IPS-18a (cell line): ENCODE data around the gene HOXA4.

Experiments used
- H3K27ac ChIP-seq: one replicate; pipeline ENCODE4 v1.5.1; 2013; ENCODE audit warnings: low read length
- H3K27me3 ChIP-seq: one replicate; pipeline ENCODE4 v1.6.1; 2013; ENCODE audit warnings: mild to moderate bottlenecking, low read length; ENCODE audit not compliant: control insufficient read depth, insufficient read depth
- H3K36me3 ChIP-seq: one replicate; pipeline ENCODE4 v1.6.1; 2013; ENCODE audit warnings: low read depth, low read length; ENCODE audit not compliant: control insufficient read depth
- H3K4me1 ChIP-seq: one replicate; pipeline ENCODE4 v1.6.1; 2013; ENCODE audit warnings: low read depth, low read length; ENCODE audit not compliant: control insufficient read depth
- H3K4me3 ChIP-seq: one replicate; pipeline ENCODE4 v1.5.1; 2013; ENCODE audit warnings: low read length
- H3K9ac ChIP-seq: one replicate; pipeline ENCODE4 v1.6.1; 2013; ENCODE audit warnings: mild to moderate bottlenecking, low read length, moderate library complexity
- H3K9me3 ChIP-seq: one replicate; pipeline ENCODE4 v1.6.1; 2013; ENCODE audit warnings: low read depth, low read length; ENCODE audit not compliant: control insufficient read depth

HOXA4 gene

GRCh38 chr7:27130540-27131389 is at the start of gene HOXA4:
Gene HOXA4 (minus strand): TSS chr7:27130757. CDS start chr7:27130733, 24 bp downstream.
- H3K9me3 ChIP-seq = no peaks in the 10 kb centered on the region
- no peak within 1 kb of the TSS for H3K27ac ChIP-seq
- peaks cover 5% of the 10 kb centered on the region for H3K4me1 ChIP-seq
- no peak within 1 kb of the TSS for H3K9ac ChIP-seq
- peaks cover 100% of the 10 kb centered on the region for H3K27me3 ChIP-seq
- no peaks in the 10 kb centered on the region for H3K36me3 ChIP-seq
- H3K4me3 ChIP-seq = peak within 1 kb of the TSS; percentile 48

- Histone ChIP-seq H3K4me1 (no peaks in the 10 kb centered on the region), H3K9ac (no peak overlapping the region), H3K27ac (no peak overlapping the region), H3K36me3 (no peaks in the 10 kb centered on the region), H3K27me3 (peaks cover 100% of the 10 kb centered on the region), H3K9me3 (no peaks in the 10 kb centered on the region), H3K4me3 (no peak overlapping the region)
Measured at GRCh38 chr7:27179503-27180430, 49.2 kb upstream of the HOXA4 start.

GRCh38 chr7:27179030-27179429 is 48.5 kb upstream of the HOXA4 start:
- Histone ChIP-seq H3K9me3 (no peaks in the 10 kb centered on the region), H3K4me3 (no peak overlapping the region), H3K27me3 (peaks cover 100% of the 10 kb centered on the region), H3K36me3 (no peaks in the 10 kb centered on the region), H3K9ac (no peak overlapping the region), H3K4me1 (no peaks in the 10 kb centered on the region), H3K27ac (no peak overlapping the region)

GRCh38 chr7:27178366-27178765 is 47.8 kb upstream of the HOXA4 start:
- H3K27me3 ChIP-seq = peaks cover 100% of the 10 kb centered on the region
- H3K27ac ChIP-seq = no peak overlapping the region
- H3K4me3 ChIP-seq = no peak overlapping the region
- H3K4me1 ChIP-seq = no peaks in the 10 kb centered on the region
- no peaks in the 10 kb centered on the region for H3K9me3 ChIP-seq
- H3K9ac ChIP-seq = no peak overlapping the region
- no peaks in the 10 kb centered on the region for H3K36me3 ChIP-seq

GRCh38 chr7:27177795-27178320 is 47.3 kb upstream of the HOXA4 start:
- H3K36me3 ChIP-seq = no peaks in the 10 kb centered on the region
- H3K4me3 ChIP-seq = no peak overlapping the region
- peaks cover 100% of the 10 kb centered on the region for H3K27me3 ChIP-seq

GRCh38 chr7:27176962-27177794 is 46.6 kb upstream of the HOXA4 start:
- Histone ChIP-seq H3K27ac (no peak overlapping the region), H3K36me3 (no peaks in the 10 kb centered on the region), H3K9ac (no peak overlapping the region), H3K4me1 (no peaks in the 10 kb centered on the region), H3K27me3 (peaks cover 100% of the 10 kb centered on the region), H3K9me3 (no peaks in the 10 kb centered on the region), H3K4me3 (no peak overlapping the region)

More at GRCh38 chr7:27177795-27178320, 47.3 kb upstream of the HOXA4 start:
- H3K27ac ChIP-seq = no peak overlapping the region
- H3K9ac ChIP-seq = no peak overlapping the region
- H3K4me1 ChIP-seq = no peaks in the 10 kb centered on the region
- no peaks in the 10 kb centered on the region for H3K9me3 ChIP-seq

- Histone ChIP-seq H3K4me3 (no peak overlapping the region), H3K9ac (no peak overlapping the region), H3K27ac (no peak overlapping the region), H3K9me3 (no peaks in the 10 kb centered on the region), H3K4me1 (no peaks in the 10 kb centered on the region), H3K27me3 (peaks cover 100% of the 10 kb centered on the region), H3K36me3 (no peaks in the 10 kb centered on the region)
Measured at GRCh38 chr7:27176524-27176845, 45.9 kb upstream of the HOXA4 start.

GRCh38 chr7:27175626-27176523 is 45.3 kb upstream of the HOXA4 start:
- H3K4me1 ChIP-seq = no peaks in the 10 kb centered on the region
- H3K9ac ChIP-seq = no peak overlapping the region
- H3K27me3 ChIP-seq = peaks cover 100% of the 10 kb centered on the region
- H3K4me3 ChIP-seq = no peak overlapping the region
- no peak overlapping the region for H3K27ac ChIP-seq
- no peaks in the 10 kb centered on the region for H3K36me3 ChIP-seq
- H3K9me3 ChIP-seq = no peaks in the 10 kb centered on the region

- Histone ChIP-seq H3K9me3 (no peaks in the 10 kb centered on the region), H3K4me3 (no peak overlapping the region), H3K27ac (no peak overlapping the region), H3K9ac (no peak overlapping the region), H3K27me3 (peaks cover 100% of the 10 kb centered on the region), H3K36me3 (no peaks in the 10 kb centered on the region), H3K4me1 (no peaks in the 10 kb centered on the region)
Measured at GRCh38 chr7:27174874-27175625, 44.5 kb upstream of the HOXA4 start.
